COR-L47 (cell line): ENCODE data around the gene ATXN2L.
"Not testable (repeated sequence)": the region's sequence is repeated elsewhere in the genome, so short reads cannot be mapped to it uniquely, and the experiment has no call there.

Experiments used
- DNase-seq: peaks from one replicate; lab custom pipeline; 2025; lab: John Stamatoyannopoulos, UW

The ATXN2L gene, protein sequence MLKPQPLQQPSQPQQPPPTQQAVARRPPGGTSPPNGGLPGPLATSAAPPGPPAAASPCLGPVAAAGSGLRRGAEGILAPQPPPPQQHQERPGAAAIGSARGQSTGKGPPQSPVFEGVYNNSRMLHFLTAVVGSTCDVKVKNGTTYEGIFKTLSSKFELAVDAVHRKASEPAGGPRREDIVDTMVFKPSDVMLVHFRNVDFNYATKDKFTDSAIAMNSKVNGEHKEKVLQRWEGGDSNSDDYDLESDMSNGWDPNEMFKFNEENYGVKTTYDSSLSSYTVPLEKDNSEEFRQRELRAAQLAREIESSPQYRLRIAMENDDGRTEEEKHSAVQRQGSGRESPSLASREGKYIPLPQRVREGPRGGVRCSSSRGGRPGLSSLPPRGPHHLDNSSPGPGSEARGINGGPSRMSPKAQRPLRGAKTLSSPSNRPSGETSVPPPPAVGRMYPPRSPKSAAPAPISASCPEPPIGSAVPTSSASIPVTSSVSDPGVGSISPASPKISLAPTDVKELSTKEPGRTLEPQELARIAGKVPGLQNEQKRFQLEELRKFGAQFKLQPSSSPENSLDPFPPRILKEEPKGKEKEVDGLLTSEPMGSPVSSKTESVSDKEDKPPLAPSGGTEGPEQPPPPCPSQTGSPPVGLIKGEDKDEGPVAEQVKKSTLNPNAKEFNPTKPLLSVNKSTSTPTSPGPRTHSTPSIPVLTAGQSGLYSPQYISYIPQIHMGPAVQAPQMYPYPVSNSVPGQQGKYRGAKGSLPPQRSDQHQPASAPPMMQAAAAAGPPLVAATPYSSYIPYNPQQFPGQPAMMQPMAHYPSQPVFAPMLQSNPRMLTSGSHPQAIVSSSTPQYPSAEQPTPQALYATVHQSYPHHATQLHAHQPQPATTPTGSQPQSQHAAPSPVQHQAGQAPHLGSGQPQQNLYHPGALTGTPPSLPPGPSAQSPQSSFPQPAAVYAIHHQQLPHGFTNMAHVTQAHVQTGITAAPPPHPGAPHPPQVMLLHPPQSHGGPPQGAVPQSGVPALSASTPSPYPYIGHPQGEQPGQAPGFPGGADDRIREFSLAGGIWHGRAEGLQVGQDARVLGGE

DNA sequence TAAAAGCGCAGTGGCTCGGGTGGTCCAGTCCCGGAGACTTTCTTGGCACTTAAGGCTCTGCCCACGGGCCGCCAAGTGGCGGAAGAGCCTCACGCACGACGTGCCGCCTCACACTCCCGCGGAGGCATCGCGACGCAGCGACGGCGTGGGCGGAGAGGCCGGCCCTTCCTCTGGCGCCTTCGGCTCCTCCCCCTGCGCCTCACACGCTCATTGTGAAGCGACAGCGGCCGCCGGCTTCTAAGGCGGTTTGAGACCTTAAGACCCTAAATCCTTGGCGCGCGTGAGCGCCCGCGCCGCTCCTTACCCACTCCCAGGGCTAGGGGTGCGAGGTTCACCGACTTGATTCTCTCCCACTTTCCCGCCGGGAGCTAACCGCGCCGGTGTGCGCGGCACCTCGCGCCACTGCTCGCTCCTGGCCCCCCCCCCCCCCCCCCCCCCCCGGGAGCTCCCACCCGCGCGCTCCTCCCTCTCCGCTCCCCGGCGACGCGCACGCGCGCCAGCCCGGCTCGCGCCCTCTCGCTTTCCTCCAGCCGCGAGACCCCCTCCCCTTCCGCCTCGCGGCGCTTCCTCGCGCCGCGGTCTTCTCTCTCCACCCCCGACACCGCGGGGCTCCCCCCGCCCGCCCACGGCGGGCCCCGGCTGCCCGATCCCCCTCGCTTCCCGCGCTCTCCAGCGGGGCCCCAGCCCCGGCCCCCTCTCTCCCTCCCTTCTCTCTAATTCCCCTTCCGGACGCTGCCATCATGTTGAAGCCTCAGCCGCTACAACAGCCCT, at the start of gene ATXN2L:
Gene ATXN2L, plus strand, starts transcription at position 480 of the 771 bp plus-strand sequence. Its CDS starts 261 bp downstream, at position 741.
- peak; percentile 93 for DNase-seq

DNA sequence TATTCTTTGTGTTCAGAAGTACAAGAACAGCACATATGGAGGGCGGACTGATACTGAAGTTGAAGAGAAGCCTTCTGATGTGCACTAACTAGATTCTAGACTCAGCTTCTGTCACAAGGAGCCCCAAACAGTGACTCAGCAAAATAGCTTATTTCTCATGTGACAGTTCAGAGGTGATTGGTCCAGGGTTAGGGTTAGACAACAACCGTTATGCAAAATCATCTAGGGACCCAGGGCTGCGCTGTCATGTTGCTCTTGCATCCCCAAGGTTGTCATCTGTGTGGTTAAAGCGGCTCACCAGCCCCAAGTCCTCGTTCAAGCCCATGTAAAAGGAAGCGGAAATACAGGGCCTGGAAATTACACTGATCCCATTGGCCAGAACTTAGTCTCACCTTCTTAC, 41.1 kb upstream of the ATXN2L start:
- DNase-seq, result not testable (repeated sequence)

DNA sequence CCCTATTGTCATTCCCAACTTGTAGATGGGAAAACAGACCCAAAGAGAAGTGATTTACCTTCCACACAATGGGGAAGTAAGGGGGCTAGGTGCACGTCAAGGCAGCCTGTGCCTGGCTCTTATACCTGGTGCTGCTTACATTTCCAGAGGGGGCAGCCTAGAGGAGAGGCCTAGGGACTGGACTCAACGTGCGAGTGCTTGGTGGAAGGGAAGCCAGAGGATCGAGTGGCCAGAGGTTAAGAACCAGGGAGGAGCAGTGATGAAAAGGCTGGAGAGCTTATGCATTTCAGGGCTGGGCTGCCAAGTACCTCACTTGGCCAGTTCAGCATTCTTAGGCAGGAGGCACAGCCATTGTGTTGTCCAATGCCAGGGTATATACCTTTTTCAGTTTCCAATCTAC, 40.4 kb upstream of the ATXN2L start:
- not testable (repeated sequence) for DNase-seq

DNA sequence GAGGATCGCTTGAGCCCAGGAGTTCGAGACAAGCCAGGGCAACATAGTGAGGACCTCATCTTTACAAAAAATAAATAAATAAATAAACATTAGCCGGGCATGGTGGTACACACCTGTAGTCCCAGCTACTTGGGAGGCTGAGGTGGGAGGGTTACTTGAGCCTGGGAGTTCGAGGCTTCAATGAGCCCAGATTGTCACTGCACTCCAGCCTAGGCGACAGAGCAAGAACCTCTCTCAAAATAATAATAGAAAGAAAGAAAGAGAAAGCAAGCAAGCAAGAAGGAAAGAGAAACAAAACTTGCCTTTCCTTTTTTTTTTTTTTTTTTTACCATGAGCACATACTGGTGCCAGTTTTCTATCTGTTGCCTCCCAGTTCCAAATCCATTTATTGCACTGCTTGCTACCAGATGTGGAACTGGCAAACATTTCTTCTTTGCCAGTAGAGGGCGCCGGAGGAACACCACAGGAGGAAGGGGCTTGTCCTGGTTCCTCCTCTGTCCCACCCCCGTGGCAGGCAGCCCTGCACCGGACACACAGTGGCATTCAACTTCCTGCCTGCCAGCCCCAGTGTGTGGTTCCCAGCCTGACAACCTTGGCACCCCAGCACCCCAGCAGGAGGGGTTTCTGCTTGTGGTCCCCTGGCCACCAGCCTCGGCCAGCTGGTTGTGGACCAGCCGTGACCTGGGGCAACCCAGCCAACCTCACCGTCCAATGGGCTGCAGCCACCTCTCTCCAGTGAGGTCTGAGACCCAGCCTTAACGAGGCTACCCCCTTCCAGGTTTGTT, 20.4 kb upstream of the ATXN2L start:
- DNase-seq, result peak; percentile 36

DNA sequence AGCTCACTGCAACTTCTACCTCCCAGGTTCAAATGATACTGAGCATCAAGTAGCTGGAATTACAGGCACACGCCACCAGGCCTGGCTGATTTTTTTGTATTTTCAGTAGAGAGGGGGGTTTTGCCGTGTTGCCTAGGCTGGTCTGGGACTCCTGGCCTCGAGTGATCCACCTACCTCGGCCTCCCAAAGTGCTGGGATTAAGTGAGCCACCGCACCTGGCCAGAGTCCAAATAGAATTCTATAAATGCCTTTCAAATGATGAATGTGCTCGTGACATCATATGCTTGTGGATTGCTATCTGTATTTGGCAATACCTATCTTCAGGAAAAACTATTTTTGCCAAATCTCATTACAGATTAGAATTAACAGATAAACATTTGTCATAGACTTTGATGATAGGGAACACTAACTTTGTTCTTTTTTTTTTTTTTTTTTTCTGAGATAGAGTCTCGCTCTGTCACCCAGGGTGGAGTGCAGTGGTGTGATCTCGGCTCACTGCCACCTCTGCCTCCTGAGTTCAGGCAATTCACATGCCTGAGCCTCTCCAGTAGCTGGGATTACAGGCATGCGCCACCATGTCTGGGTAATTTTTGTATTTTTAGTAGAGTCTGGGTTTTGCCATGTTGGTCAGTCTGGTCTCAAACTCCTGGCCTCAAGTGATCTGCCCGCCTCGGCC, 15.2 kb upstream of the ATXN2L start:
- DNase-seq, result not testable (repeated sequence)

DNA sequence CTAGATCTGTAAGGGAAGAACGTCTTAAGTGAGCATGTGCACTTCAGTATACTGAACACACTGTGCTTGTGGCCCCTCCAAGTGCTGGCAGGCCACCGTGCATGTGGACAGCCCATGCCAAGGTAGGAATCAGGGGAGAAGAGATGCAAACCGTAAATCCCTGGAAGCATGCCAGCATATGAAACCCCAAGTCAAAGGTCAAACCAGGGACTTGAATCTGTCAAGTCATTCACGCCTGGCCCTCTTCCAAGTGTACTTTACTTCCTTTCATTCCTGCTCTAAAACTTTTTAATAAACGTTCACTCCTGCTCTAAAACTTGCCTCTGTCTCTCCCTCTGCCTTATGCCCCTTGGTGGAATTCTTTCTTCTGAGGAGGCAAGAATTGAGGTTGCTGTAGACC, 2.8 kb upstream of the ATXN2L start:
- no peak for DNase-seq

DNA sequence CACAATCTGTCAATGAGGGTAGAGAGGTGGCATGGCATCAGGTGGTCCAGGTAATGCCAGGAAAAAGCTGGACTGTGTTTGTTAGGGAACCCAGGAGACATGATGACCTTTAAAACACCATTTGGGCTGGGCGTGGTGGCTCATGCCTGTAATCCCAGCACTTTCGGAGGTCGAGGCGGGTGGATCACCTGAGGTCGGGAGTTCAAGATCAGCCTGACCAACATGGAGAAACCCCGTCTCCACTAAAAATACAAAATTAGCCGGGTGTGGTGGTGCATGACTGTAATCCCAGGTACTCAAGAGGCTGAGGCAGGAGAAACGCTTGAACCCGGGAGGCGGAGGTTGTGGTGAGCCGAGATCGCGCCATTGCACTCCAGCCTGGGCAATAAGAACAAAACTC, 2.3 kb upstream of the ATXN2L start:
- not testable (repeated sequence) for DNase-seq

DNA sequence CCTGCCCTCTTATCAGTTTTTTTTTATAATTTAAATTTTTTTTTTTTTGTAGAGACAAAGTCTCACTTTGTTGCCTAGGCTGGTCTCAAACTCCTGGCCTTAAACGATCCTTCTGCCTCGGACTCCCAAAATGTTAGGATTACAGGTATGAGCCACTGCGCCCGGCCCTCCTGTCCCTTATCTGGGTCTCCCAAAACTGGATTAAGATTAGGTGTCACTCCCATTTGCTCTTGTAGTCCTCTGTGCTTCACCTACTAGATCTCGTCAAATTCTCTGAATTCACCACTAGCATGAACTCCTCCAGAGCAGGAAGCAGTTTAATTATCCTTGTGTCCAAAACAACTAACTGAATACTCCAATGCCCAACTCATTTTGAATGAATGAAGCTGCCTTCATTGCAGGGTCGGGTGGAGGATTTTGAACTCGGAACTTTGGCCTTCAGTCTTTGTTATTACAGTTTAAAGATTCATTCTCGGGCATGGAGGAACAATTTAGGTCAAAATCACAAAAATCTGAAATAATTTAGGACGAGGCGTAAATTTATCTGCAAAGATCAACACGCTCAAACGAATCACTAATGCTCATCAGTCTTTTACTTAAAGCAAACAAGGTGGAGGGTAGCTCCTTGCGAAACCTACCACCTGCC, 802 bp upstream of the ATXN2L start:
- no peak for DNase-seq

DNA sequence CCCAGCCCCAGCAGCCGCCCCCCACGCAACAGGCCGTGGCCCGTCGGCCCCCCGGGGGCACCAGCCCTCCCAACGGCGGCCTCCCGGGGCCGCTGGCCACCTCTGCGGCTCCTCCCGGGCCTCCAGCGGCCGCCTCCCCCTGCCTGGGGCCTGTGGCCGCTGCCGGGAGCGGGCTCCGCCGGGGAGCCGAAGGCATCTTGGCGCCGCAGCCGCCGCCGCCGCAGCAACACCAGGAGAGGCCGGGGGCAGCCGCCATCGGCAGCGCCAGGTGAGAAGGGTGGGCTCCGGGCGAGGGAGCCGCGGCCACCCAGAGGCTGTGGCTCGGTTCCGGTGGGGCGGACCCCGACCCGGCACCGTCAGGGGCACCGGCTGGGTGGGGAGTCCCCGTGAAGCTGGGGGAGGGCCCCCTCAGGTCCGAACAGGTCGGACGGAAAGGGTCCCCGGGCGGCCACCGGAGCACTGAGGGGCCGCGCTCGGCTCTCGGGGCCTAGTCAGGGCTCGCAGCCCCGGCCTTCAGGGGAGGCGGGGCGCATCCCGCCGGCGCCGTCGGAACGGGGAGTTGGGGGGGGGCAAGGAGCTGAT, 583 bp downstream of the ATXN2L start:
- no peak for DNase-seq

DNA sequence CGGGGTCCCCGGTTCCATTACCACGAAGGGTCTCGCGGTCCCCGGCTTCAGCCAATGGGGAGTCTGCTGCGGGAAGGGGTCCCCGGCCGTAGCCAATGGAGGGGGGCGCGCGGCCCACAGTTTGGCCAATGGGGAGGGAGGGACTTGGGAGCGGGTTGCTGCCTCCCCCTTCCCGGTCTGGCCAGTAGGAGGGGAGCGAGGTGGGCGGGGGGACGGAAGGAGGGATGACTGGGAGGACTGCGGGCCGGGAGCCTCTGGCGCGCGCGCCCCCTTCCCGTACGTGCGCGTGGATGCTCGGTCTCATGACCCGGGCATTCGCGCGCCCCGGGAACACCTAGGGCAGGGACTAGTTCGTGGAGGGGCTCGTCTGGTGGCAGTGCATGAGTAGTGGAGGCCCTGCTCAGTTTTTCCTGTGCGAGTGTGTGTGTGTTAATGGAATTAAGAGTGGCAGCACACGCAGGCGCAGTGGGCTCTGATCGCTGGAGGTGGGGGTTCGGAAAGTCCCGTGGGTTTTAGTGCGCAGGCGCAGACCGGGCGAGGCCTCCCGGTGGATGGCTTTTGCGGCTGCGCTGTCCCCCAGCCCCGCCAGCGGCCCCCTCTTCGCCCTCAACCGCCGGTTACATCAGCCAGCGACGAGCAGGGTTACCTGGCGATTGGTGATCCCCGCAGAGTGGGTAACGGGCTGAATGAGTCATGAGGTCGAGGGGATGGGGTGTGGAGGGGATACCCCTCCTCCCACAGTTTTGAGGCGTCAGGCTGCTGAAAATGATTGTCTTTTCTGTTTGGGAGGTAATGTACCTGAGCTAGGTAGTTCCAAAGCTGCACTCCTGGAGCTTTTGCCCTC, 1.3 kb downstream of the ATXN2L start:
- DNase-seq, result peak; percentile 97

DNA sequence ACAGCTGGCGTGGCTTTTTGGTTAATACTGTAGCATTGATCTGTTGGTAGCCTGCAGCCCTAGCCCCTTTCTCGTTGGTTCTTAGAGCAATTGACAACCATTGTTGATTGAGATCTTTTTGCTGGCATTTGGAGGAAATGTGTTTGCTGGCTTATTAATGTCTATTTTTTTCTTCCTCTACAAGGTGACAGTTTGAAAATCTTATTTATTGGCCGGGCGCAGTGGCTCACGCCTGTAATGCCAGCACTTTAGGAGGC, 1.8 kb downstream of the ATXN2L start:
- no peak for DNase-seq

DNA sequence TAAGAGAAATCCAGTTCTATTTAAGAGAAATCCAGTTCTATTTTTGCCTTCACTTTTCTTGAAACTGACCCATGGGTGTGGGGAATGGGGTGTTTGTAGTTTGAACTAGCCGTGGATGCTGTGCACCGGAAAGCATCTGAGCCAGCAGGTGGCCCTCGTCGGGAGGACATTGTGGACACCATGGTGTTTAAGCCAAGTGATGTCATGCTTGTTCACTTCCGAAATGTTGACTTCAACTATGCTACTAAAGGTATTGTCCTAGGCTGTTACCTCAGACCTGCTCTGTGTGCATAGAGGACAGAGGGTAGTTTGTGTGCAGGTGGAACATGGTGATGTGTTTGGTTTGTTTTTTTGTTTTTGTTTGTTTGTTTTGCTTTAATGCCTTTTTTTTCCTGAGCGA, 3.3 kb downstream of the ATXN2L start:
- DNase-seq, result no peak

DNA sequence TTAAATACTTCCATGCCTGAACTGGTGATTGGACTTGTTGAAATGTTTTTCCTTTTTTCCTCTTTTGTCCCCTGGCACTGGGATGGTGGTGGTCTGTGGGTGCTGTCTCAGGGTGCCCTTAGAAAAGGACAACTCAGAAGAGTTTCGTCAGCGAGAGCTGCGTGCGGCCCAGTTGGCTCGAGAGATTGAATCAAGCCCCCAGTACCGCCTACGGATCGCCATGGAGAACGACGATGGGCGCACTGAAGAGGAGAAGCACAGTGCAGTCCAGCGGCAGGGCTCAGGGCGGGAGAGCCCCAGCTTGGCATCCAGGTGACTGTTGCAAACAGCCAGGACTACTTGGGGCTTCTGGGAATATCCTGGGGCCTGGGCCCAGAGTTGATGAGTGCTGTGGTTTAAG, 6.9 kb downstream of the ATXN2L start:
- no peak for DNase-seq

DNA sequence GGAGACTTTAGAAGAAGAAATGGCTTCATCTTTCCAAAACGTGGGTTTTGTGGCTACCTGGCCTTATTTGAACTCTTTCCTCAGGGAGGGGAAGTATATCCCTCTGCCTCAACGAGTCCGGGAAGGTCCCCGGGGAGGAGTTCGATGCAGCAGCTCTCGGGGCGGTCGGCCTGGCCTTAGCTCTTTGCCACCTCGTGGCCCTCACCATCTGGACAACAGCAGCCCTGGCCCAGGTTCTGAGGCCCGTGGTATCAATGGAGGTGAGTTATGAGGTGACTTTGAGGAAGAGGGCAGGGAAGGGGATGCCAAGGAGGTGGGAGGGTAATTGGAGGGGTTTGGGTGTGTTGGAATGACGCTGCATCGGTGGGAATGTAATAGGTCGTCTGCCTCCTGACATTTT, 7.7 kb downstream of the ATXN2L start:
- no peak for DNase-seq

DNA sequence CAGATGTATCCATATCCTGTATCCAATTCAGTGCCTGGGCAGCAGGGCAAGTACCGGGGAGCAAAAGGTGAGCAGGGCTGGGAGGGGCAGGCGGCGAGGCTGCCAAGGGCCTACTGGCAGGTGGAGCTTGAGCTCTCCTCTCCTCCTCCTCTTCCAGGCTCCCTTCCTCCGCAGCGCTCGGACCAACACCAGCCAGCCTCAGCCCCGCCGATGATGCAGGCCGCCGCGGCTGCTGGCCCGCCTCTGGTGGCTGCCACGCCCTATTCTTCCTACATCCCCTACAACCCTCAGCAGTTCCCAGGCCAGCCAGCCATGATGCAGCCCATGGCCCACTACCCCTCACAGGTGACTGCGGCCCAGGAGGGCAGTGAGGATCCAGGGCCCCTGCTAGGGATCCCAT, 11.6 kb downstream of the ATXN2L start:
- no peak for DNase-seq

DNA sequence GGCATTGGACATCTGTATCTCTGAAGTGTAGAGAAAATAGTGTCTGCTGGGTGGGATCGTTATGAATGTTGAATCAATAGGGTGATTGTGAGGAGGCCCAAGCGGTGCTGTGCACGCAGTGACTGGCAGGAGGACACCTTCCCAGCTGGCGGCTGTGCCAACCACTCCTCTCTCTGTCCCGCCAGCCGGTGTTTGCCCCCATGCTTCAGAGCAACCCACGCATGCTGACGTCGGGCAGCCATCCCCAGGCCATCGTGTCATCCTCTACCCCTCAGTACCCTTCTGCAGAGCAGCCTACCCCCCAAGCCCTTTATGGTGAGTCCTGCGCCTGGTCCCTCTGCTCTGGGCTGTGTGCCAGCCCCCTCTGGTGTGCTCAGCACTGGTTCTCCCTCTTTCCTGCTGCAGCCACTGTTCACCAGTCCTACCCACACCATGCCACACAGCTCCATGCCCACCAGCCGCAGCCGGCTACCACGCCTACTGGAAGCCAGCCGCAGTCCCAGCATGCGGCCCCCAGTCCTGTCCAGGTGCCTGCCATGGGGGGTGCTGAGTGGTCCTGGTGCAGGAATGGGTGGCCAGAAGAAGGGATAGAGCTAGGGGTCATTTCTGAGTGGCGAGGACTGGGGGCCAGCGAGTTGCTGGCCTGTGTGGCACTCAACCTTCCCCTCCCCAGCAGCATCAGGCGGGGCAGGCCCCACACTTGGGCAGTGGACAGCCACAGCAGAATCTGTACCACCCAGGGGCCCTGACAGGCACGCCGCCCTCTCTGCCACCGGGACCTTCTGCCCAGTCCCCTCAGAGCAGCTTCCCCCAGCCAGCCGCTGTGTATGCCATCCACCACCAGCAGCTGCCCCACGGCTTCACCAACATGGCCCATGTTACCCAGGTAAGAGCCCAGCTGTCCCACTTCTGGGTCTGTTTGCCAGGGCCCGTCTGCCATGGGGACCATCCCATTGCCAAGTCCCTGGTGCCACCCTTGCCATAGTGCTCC, 12.4 kb downstream of the ATXN2L start:
- DNase-seq, result no peak

DNA sequence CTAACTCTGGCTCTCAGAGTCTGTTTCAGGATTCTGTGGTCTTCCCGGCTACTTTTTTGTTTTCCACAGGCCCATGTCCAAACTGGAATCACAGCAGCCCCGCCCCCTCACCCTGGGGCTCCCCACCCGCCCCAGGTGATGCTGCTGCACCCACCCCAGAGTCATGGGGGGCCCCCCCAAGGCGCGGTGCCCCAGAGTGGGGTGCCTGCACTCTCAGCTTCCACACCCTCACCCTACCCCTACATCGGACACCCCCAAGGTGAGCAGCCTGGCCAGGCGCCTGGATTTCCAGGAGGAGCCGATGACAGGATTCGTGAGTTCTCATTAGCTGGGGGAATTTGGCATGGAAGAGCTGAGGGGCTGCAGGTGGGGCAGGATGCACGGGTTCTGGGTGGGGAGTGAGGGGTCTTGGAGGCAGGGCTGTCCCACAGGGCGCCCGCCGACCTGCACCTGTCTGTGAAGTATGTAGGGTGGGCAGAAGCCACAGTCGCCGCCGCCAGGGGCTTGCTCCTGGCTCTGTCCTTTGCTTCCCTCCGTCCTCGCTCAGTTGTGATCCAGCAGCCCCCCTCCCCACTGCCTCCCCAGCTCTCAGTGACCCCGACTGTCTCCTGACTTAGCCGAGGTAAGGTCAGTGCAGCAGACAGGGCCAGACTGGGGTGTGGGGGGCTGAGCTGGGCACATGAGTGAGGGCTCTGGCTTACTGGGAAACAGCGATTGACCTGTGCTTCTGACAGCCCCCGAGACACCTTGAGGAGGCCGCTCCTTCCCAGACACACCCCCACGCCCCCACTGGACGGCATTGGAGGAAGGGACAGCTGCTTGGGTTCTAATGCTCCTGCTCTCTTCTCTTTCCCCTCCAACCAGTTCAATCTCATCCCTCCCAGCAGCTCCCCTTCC, 13.3 kb downstream of the ATXN2L start:
- no peak for DNase-seq
